Measurements from ENCODE around the gene STAT5A. TPM values are rescaled to one million over a fixed set of nuclear protein-coding genes. Genes with fewer than 3 reads are reported as not detected.

The STAT5A gene
- total RNA-seq, 1 experiment from 2014 or later, result 0.91 TPM

- Histone ChIP-seq H3K9me3 (ENCODE audit: control insufficient read depth in 1 of 2, insufficient read depth in 1 of 2, low read depth in 1 of 2, low read length in 2 of 2) (no peaks in the 10 kb centered on the region), H3K4me1 (ENCODE audit: control insufficient read depth in 1 of 2, insufficient read depth in 2 of 2, low read length in 2 of 2) (peaks cover 0 to 4% of the 10 kb centered on the region in 2 experiments; a peak in 1 of 4 replicates), H3K4me2 (ENCODE audit: low read length) (no peak overlapping the region), H3K27ac (ENCODE audit: low read depth, low read length) (no peak overlapping the region), H2AFZ (ENCODE audit: low read depth, low read length, poor library complexity, severe bottlenecking) (no peak overlapping the region), H3K9me2 (ENCODE audit: insufficient read depth) (no peaks in the 10 kb centered on the region), H3K27me3 (ENCODE audit: insufficient read depth, low read length) (no peaks in the 10 kb centered on the region), H3K79me2 (ENCODE audit: insufficient read depth, low read length) (no peaks in the 10 kb centered on the region), H3K9ac (ENCODE audit: low read length) (no peak overlapping the region), H3K36me3 (ENCODE audit: control insufficient read depth in 1 of 2, insufficient read depth in 2 of 2, low read length in 2 of 2) (peaks cover 0 to 14% of the 10 kb centered on the region in 2 experiments; a peak in 2 of 4 replicates), H4K20me1 (ENCODE audit: insufficient read depth) (no peaks in the 10 kb centered on the region), H3K4me3 (replicated peaks in 1 of 2; ENCODE audit: low read depth in 1 of 2, low read length in 2 of 2) (no peak overlapping the region)
- intact Hi-C loops (cut with micrococcal nuclease), result no loop called here
- ChIA-PET POLR2A (interaction anchor here (0.6 kb wide), 1 partner anchor 41 kb away, joined by 4 read pairs; no protein-coding TSS in a partner anchor), CTCF (interaction anchor here (1.1 kb wide), 1 partner anchor 201 kb away, joined by 4 read pairs; no protein-coding TSS in a partner anchor), RAD21 (ENCODE audit: low non-redundant PET in 1 of 2, low total read pairs in 2 of 2, uncharacterized antibody in 2 of 2, unreplicated experiment in 2 of 2) (no interaction called here)
- ATAC-seq (no peak), DNase-seq (ENCODE audit: low read depth, low spot score) (no peak)
- no TSS peak for BruUV-seq (replicated peaks)
- TF ChIP-seq CEBPB (IDR thresholded peaks at IDR 0.05; ENCODE audit: low read depth) (no peak), ZFX (IDR thresholded peaks at IDR 0.05) (no peak), POLR2A (IDR thresholded peaks at IDR 0.05; ENCODE audit: borderline replicate concordance, extremely low read depth, insufficient read depth, insufficient read length) (no peak), ATF3 (IDR thresholded peaks at IDR 0.05) (no peak), ELF1 (IDR thresholded peaks at IDR 0.05; ENCODE audit: borderline replicate concordance, low read depth) (no peak), ZBTB33 (IDR thresholded peaks at IDR 0.05; ENCODE audit: extremely low read depth, insufficient replicate concordance, low read length) (no peak), TCF7L2 (IDR thresholded peaks at IDR 0.05; ENCODE audit: borderline replicate concordance, extremely low read depth, insufficient read depth, insufficient read length) (no peak), SIN3A (IDR thresholded peaks at IDR 0.05; ENCODE audit: low read depth) (no peak), MAX (IDR thresholded peaks at IDR 0.05) (no peak), EZH2phosphoT487 (IDR thresholded peaks at IDR 0.05; ENCODE audit: borderline replicate concordance) (no peak), RAD21 (IDR thresholded peaks at IDR 0.05; ENCODE audit: low read depth) (no peak), JUND (IDR thresholded peaks at IDR 0.05) (no peak)
Measured at GRCh38 chr17:42316755-42317154, 28.5 kb downstream of the STAT5A start.
